HEK293 (cell line): Measurements from ENCODE around the gene RAET1E.

Experiments used
- YY1 ChIP-seq: fragments of 450-650 bp; formaldehyde crosslinking; IDR thresholded peaks from 2 replicates; pipeline ENCODE4 v1.5.1; 2018; ENCODE audit warnings: missing biosample characterization, missing genetic modification characterization
- ZIC2 ChIP-seq: fragments of 450-650 bp; formaldehyde crosslinking; IDR thresholded peaks from 2 replicates; pipeline ENCODE4 v1.5.1; 2016; ENCODE audit warnings: missing biosample characterization, missing genetic modification characterization
- ZNF274 ChIP-seq, 2 experiments: fragments of 200-500 bp in 1 of 2; fragments of 450-650 bp in 1 of 2; sonication (Bioruptor generic) in 1 of 2; formaldehyde crosslinking in 1 of 2; IDR thresholded peaks; 2 replicates each; pipeline versions ENCODE4 v1.5.1 to v1.6.1; 2014 to 2016; ENCODE audit warnings: borderline replicate concordance in 1 of 2, inconsistent platforms in 1 of 2, low read length in 1 of 2, missing biosample characterization in 1 of 2, missing genetic modification characterization in 1 of 2
- ZNF423 ChIP-seq: fragments of 450-650 bp; formaldehyde crosslinking; IDR thresholded peaks from 2 replicates; pipeline ENCODE4 v1.5.1; 2016; ENCODE audit warnings: missing biosample characterization, missing genetic modification characterization
- ZNF501 ChIP-seq: fragments of 450-650 bp; formaldehyde crosslinking; IDR thresholded peaks from 2 replicates; pipeline ENCODE4 v1.5.1; 2016; ENCODE audit warnings: missing biosample characterization, missing genetic modification characterization
- ZNF510 ChIP-seq: fragments of 450-650 bp; formaldehyde crosslinking; IDR thresholded peaks from 2 replicates; pipeline ENCODE4 v1.5.1; 2018; ENCODE audit warnings: mild to moderate bottlenecking, missing genetic modification characterization, missing biosample characterization; ENCODE audit not compliant: insufficient replicate concordance
- TF ChIP-seq, protein P1 (sequence below): fragments of 450-650 bp; formaldehyde crosslinking; IDR thresholded peaks from 2 replicates; pipeline ENCODE4 v1.5.1; 2016; ENCODE audit warnings: missing biosample characterization, missing genetic modification characterization

DNA sequence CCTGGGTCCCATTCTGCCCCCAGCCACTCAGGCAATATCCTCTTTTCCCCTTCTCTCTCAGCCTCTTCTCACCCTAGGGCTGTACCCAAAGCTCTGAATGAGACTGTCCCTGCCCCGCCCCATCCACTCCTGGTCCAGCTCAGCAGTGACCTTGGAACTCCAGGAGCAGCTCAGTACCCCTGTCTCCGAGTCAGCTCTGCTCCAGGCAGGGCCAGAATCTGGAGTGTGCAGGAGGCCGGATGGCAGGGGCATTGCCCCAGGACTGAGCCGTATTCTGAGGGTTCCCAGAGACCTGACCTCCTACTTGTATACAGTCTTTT is 27.0 kb upstream of the RAET1E start:
- TF ChIP-seq, protein P1, sequence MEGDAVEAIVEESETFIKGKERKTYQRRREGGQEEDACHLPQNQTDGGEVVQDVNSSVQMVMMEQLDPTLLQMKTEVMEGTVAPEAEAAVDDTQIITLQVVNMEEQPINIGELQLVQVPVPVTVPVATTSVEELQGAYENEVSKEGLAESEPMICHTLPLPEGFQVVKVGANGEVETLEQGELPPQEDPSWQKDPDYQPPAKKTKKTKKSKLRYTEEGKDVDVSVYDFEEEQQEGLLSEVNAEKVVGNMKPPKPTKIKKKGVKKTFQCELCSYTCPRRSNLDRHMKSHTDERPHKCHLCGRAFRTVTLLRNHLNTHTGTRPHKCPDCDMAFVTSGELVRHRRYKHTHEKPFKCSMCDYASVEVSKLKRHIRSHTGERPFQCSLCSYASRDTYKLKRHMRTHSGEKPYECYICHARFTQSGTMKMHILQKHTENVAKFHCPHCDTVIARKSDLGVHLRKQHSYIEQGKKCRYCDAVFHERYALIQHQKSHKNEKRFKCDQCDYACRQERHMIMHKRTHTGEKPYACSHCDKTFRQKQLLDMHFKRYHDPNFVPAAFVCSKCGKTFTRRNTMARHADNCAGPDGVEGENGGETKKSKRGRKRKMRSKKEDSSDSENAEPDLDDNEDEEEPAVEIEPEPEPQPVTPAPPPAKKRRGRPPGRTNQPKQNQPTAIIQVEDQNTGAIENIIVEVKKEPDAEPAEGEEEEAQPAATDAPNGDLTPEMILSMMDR (tag by site-specific recombination), result no peak
- TF ChIP-seq YY1 (tag by site-specific recombination) (no peak), ZNF423 (tag by site-specific recombination) (no peak), ZIC2 (no peak), ZNF501 (tag by site-specific recombination) (no peak), ZNF510 (tag by site-specific recombination) (no peak), ZNF274 (IDR thresholded peaks at IDR 0.05; ENCODE audit: low read length) (no peak), ZNF274 (tag by site-specific recombination; IDR thresholded peaks at IDR 0.05; ENCODE audit: borderline replicate concordance) (no peak)
